PC-9 (cell line): Measurements from ENCODE around the gene ELF4.

Source experiments
- CTCF ChIP-seq: fragments of 200-600 bp; sonication (generic); conservative IDR thresholded peaks from 2 replicates; pipeline ENCODE4 v1.6.1; 2017; ENCODE audit warnings: mixed run types, antibody characterized with exemption, mild to moderate bottlenecking, moderate library complexity
- EZH2 ChIP-seq: fragments of 200-600 bp; sonication (generic); IDR thresholded peaks from 2 replicates; pipeline ENCODE4 v1.8.0; 2017; ENCODE audit warnings: antibody characterized with exemption, low read depth

DNA sequence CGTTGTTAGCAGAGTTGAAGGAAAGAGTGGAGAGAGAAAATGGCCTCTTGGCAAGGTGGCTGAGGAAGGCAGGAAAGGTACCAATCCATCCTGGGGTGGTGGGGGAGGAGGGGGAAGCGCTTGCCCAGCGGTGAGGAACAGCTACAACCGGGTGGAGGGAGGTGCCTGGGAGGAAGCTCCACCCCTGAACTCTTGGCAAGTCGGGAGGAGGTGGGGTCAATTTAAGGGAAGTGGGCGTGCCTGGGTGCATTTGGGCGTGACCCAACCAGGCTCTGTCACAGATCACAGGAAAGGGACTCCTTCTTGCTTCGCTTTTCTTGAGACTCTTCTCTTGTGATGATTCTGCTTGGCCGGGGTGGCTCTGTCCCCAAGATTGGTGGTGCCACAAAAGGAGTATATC, 86.2 kb downstream of the ELF4 start:
- no peak for TF ChIP-seq CTCF
- no peak for TF ChIP-seq EZH2
